RWPE2 (cell line): ENCODE data around the gene COL6A1.
"Not testable (repeated sequence)": the region's sequence is repeated elsewhere in the genome, so short reads cannot be mapped to it uniquely, and the experiment has no call there.

Experiments used
- ATAC-seq: fragments of 200-7000 bp; cut with Tn5 transposase; 3 replicates; pipeline ENCODE4 v1.9.1; 2021; ENCODE audit warnings: low read depth
- DNase-seq: peaks from one replicate; pipeline ENCODE4 v3.0.0-alpha.2; 2020; ENCODE audit warnings: low spot score
- H3K27ac ChIP-seq: fragments of 450-650 bp; 2 replicates; pipeline ENCODE4 v1.5.1; 2017; ENCODE audit warnings: mild to moderate bottlenecking; ENCODE audit not compliant: poor library complexity, severe bottlenecking
- H3K27me3 ChIP-seq: fragments of 250-450 bp; sonication (Bioruptor Pico); 2 replicates; pipeline ENCODE4 v1.5.1; 2021; ENCODE audit warnings: mild to moderate bottlenecking, moderate library complexity; ENCODE audit not compliant: insufficient read depth, poor library complexity, severe bottlenecking
- H3K36me3 ChIP-seq: fragments of 250-450 bp; sonication (Bioruptor Pico); 2 replicates; pipeline ENCODE4 v1.5.1; 2020; ENCODE audit warnings: low read depth, mild to moderate bottlenecking, moderate library complexity
- H3K4me1 ChIP-seq: fragments of 250-450 bp; sonication (Bioruptor Pico); 2 replicates; pipeline ENCODE4 v1.5.1; 2021; ENCODE audit warnings: mild to moderate bottlenecking, moderate library complexity; ENCODE audit not compliant: insufficient read depth, poor library complexity, severe bottlenecking
- H3K4me3 ChIP-seq: fragments of 250-450 bp; sonication (Bioruptor Pico); 2 replicates; pipeline ENCODE4 v1.5.1; 2021; ENCODE audit warnings: mild to moderate bottlenecking, moderate library complexity; ENCODE audit not compliant: severe bottlenecking
- H3K9me3 ChIP-seq: fragments of 250-450 bp; sonication (Bioruptor Pico); 2 replicates; pipeline ENCODE4 v1.5.1; 2021; ENCODE audit warnings: mild to moderate bottlenecking, moderate library complexity; ENCODE audit not compliant: severe bottlenecking
- CTCF ChIP-seq: fragments of 450-650 bp; IDR thresholded peaks from one replicate; pipeline ENCODE4 v1.5.1; 2017; ENCODE audit warnings: mild to moderate bottlenecking, moderate library complexity; ENCODE audit not compliant: poor library complexity, severe bottlenecking

The COL6A1 gene

GRCh38 chr21:45959182-45959581 is 22.4 kb upstream of the COL6A1 start:
- Histone ChIP-seq H3K27me3 (no peaks in the 10 kb centered on the region), H3K9me3 (no peaks in the 10 kb centered on the region), H3K4me1 (no peaks in the 10 kb centered on the region), H3K4me3 (no peak overlapping the region), H3K36me3 (no peaks in the 10 kb centered on the region), H3K27ac (no peak overlapping the region)
- no peak for TF ChIP-seq CTCF
- no peak for DNase-seq
- no peak for ATAC-seq

DNA sequence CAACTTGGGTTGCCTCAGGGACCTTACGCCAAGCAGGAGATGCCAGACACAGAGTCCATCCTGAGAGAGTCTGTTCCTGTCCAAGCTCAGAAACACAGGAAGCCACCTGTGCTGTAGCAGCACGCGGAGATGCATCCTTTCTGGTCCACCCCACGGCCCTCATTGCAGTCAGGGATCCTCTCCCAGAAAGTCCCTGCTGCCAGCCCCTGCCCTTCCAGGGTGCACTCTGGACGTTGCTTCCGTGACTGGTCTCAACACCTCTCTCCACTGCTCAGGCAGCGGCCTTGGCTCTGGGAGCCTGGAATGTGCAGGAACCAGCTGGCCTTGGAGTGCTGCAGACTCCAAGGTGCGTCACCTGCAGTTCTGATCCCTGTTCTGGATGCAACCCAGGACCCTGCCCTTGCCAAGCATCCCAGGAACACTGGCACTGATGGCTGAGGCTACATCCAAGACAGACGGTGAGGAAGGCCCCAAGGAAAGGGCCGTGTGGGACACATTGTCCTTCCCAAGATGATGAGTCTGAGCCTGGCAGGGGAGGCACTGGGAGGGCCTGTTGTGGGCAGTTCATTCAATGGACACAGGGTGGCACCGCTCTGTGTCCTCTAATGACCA is 21.7 kb upstream of the COL6A1 start:
- ATAC-seq (no peak), DNase-seq (no peak)
- peaks cover 2% of the 10 kb centered on the region for H3K9me3 ChIP-seq
- TF ChIP-seq CTCF: no peak
- no peak overlapping the region for H3K27ac ChIP-seq
- H3K27me3 ChIP-seq: no peaks in the 10 kb centered on the region
- H3K36me3 ChIP-seq: no peaks in the 10 kb centered on the region
- no peak overlapping the region for H3K4me3 ChIP-seq
- H3K4me1 ChIP-seq: no peaks in the 10 kb centered on the region

DNA sequence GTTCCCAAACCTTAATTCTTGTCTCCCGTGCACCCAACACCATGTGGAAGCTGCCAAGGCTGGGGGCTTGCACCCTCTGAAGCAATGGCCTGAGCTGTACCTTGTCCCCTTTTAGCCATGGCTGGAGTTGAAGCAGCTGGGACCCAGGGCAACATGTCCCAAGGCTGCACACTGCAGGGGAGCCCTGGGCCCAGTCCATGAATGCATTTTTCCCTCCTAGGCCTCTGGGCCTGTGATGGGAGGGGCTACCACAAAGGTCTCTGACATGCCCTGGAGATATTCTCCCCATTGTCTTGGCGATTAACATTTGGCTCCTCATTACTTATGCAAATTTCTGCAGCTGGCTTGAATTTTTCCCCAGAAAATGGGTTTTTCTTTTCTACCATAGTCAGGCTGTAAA is 20.2 kb upstream of the COL6A1 start:
- H3K27me3 ChIP-seq, H3K4me1 ChIP-seq, H3K4me3 ChIP-seq, H3K36me3 ChIP-seq, H3K27ac ChIP-seq, ATAC-seq, H3K9me3 ChIP-seq, DNase-seq: not testable (repeated sequence)

DNA sequence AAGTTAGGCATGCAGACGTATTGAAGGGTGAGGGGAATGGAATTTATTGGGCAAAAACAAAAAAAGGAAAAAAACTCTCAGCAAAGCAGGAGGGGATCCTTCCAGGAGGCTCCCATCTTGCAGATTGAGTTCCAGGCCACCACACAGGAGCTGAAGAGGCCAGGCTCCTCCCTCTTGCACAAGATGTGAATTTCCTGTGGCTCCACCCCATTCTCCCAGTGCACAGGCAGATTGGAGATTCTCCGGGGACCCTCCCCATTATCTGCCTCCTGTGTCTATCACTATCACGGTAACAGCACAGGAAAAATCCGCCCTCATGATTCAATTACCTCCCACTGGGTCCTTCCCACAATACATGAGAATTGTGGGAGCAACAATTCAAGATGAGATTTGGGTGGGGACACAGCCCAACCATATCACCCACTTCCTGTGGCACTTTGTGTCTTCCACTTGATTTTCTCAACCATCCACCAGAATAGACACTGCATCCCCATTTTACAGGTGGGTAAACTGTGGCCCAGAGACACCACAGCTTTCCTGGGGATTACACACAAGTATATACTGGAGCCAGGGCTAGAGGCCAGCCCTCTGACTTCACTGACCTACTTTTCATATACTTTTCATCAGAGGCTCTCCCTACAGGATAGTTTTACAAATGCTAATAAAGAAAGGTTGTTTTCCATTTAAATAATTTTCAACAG is 18.9 kb upstream of the COL6A1 start:
- peaks cover 2% of the 10 kb centered on the region for H3K9me3 ChIP-seq
- ATAC-seq: no peak
- DNase-seq: no peak

GRCh38 chr21:45963232-45963570 is 18.4 kb upstream of the COL6A1 start:
- DNase-seq (no peak), ATAC-seq (no peak)
- H3K4me1 ChIP-seq: no peaks in the 10 kb centered on the region
- no peak for TF ChIP-seq CTCF
- H3K4me3 ChIP-seq: no peak overlapping the region
- peaks cover 2% of the 10 kb centered on the region for H3K9me3 ChIP-seq
- H3K27ac ChIP-seq: no peak overlapping the region
- H3K27me3 ChIP-seq: no peaks in the 10 kb centered on the region
- no peaks in the 10 kb centered on the region for H3K36me3 ChIP-seq

More for the DNA sequence above, 18.9 kb upstream of the COL6A1 start:
- TF ChIP-seq CTCF: no peak
- Histone ChIP-seq H3K36me3 (no peaks in the 10 kb centered on the region), H3K4me3 (no peak overlapping the region), H3K4me1 (no peaks in the 10 kb centered on the region), H3K27me3 (no peaks in the 10 kb centered on the region), H3K27ac (no peak overlapping the region)
